Measurements from ENCODE around the gene CMPK1.

Gene CMPK1

DNA sequence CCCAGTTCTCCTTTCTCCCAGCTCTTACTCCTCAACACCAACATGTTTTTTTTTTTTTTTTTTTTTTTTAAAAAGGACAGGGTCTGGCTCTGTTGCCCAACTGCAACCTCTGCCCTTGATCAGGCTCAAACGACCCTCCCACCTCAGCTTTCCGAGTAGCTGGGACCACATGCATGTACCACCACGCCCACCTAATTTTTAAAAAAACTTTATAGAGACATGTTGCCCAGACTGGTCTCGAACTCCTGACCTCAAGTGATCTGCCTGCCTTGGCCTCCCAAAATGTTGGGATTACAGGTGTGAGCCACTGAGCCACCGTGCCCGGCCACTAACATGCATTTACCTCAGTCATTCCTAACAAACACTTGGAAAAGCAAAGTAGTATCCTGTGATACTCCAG, 51.4 kb downstream of the CMPK1 start:
- Histone ChIP-seq H3K4me3 (ENCODE audit: low read length) (no peak overlapping the region), H3K9me3 (ENCODE audit: control insufficient read depth, low read length) (no peaks in the 10 kb centered on the region), H3K27me3 (ENCODE audit: control insufficient read depth, insufficient read depth, low read length) (peaks cover 4% of the 10 kb centered on the region), H3K9ac (ENCODE audit: low read length) (no peak overlapping the region), H3K36me3 (ENCODE audit: control insufficient read depth, insufficient read depth, low read length) (peaks cover 3% of the 10 kb centered on the region), H3K4me1 (ENCODE audit: control insufficient read depth, insufficient read depth, low read length) (no peaks in the 10 kb centered on the region)

DNA sequence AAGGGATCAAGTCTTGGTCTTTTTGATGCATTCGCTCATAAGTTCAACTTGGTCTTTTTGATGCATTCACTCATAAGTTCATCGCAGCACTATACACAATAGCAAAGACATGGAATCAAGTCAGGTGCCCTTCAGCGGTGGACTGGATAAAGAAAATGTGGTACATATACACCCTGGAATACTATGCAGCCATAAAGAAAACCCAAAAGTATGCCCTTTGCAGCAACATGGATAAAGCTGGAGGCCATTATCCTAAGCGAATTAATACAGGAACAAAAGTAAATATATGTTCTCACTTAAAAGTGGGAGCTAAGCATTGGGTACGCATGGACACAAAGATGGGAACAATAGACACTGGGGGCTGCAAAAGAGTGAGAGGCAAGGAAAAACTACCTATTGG, 52.7 kb downstream of the CMPK1 start:
- Histone ChIP-seq H3K36me3 (ENCODE audit: control insufficient read depth, insufficient read depth, low read length) (no peaks in the 10 kb centered on the region), H3K9ac (ENCODE audit: low read length) (no peak overlapping the region), H3K27me3 (ENCODE audit: control insufficient read depth, insufficient read depth, low read length) (peaks cover 4% of the 10 kb centered on the region), H3K4me3 (ENCODE audit: low read length) (no peak overlapping the region), H3K4me1 (ENCODE audit: control insufficient read depth, insufficient read depth, low read length) (no peaks in the 10 kb centered on the region), H3K9me3 (ENCODE audit: control insufficient read depth, low read length) (no peaks in the 10 kb centered on the region)

DNA sequence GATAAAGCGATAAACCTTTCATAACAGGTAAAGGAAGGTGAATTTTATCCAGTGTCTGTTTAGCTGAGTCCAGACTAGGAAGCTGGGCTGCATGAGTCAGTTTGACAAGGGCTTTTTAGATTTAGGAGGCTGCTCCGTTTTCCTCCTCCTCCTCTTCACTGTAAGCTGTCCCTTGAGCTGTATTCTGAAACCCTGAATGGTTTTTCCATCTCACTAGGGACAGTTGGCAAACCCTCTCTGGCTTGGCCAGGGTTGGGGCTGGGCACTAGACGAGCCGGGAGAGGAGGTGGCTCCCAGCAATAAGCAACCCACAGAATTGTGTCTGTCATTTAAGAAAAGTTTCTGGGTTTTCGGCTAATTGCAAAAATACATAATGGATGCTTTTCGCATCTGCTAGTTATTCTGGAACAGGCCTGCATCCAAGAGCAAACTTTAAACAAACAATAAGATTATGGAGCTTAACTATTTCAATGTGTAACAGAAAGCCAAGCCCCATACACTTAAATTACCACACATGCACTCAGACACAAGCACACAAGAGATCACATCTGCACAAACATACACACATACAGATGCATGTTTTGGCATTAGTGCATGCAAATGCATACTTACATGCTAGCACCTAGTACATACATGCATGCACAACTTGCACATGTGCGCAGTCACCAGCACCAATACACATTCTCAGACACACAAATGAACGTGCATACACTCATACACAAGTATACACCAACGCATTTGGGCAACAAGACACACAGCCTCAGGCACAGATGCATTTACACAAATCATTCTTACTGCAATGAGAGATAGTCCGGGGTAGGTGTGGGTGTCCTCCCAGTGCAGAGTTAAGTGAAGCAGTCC, 54.7 kb downstream of the CMPK1 start:
- no peaks in the 10 kb centered on the region for H3K36me3 ChIP-seq (ENCODE audit: control insufficient read depth, insufficient read depth, low read length)
- H3K4me3 ChIP-seq (ENCODE audit: low read length): no peak overlapping the region
- H3K9ac ChIP-seq (ENCODE audit: low read length): no peak overlapping the region

DNA sequence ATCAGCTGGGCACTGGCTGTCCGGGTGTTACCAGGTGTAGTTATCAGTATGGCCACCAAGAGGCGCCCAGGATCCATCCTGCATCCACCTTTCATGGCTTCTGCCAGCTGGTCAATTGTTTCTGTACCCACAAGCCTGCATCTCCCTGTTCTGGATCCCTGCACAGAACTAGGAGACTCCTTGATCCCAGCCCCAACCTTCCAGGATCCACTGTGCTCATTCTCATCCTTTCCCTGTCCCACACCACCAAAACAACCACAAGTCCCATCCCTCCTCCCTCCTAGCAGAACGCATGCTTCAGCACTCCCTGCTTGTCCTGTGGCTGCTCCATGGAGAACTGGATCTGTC, 55.3 kb downstream of the CMPK1 start:
- H3K4me1 ChIP-seq (ENCODE audit: control insufficient read depth, insufficient read depth, low read length): no peaks in the 10 kb centered on the region
- peaks cover 7% of the 10 kb centered on the region for H3K27me3 ChIP-seq (ENCODE audit: control insufficient read depth, insufficient read depth, low read length)
- H3K9ac ChIP-seq (ENCODE audit: low read length): no peak overlapping the region
- no peaks in the 10 kb centered on the region for H3K9me3 ChIP-seq (ENCODE audit: control insufficient read depth, low read length)
- no peaks in the 10 kb centered on the region for H3K36me3 ChIP-seq (ENCODE audit: control insufficient read depth, insufficient read depth, low read length)
- H3K4me3 ChIP-seq (ENCODE audit: low read length): no peak overlapping the region

More for the DNA sequence above, 54.7 kb downstream of the CMPK1 start:
- H3K9me3 ChIP-seq (ENCODE audit: control insufficient read depth, low read length): no peaks in the 10 kb centered on the region
- H3K4me1 ChIP-seq (ENCODE audit: control insufficient read depth, insufficient read depth, low read length): no peaks in the 10 kb centered on the region
- H3K27me3 ChIP-seq (ENCODE audit: control insufficient read depth, insufficient read depth, low read length): peaks cover 7% of the 10 kb centered on the region

DNA sequence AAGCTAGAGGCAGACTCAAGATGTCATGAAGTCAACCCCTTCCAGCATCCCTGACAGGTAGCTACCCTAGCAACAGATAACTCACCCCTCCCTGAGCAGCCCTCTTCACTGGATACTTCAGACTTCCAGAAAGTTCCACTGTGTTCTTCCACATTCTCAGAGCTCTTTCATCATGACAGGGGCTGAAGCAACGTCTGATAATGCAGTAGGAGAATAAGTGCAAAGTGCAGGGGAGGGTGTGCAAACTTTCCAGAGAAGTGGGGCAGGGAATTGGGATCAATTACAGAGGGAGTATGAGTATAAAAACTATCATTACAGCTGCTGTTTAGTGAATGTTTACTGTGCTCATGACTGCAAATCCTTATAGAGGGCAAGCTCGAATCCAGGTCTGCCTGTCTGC, 56.1 kb downstream of the CMPK1 start:
- Histone ChIP-seq H3K4me1 (ENCODE audit: control insufficient read depth, insufficient read depth, low read length) (no peaks in the 10 kb centered on the region), H3K27me3 (ENCODE audit: control insufficient read depth, insufficient read depth, low read length) (peaks cover 13% of the 10 kb centered on the region), H3K36me3 (ENCODE audit: control insufficient read depth, insufficient read depth, low read length) (no peaks in the 10 kb centered on the region), H3K9ac (ENCODE audit: low read length) (no peak overlapping the region), H3K9me3 (ENCODE audit: control insufficient read depth, low read length) (no peaks in the 10 kb centered on the region), H3K4me3 (ENCODE audit: low read length) (no peak overlapping the region)

DNA sequence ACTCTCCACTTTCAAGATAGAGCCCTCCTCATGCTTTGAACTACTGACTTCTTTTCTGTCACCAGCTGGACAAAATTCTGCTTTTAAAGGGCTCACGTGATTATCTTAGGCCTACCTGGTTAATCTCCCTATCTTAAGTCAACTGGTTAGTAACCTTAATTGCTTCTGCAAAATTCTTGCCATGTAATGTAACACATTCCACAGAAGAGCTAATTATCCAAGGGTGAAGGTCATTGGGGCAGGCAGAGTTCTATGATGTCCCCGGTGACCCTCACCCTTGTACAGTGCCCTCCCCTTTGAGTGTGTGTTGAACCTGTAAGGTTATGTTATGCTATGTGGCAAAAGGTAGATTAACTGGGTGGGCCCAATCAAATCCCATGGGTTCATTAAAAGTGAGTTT, 57.3 kb downstream of the CMPK1 start:
- Histone ChIP-seq H3K4me1 (ENCODE audit: control insufficient read depth, insufficient read depth, low read length) (no peaks in the 10 kb centered on the region), H3K4me3 (ENCODE audit: low read length) (no peak overlapping the region)

DNA sequence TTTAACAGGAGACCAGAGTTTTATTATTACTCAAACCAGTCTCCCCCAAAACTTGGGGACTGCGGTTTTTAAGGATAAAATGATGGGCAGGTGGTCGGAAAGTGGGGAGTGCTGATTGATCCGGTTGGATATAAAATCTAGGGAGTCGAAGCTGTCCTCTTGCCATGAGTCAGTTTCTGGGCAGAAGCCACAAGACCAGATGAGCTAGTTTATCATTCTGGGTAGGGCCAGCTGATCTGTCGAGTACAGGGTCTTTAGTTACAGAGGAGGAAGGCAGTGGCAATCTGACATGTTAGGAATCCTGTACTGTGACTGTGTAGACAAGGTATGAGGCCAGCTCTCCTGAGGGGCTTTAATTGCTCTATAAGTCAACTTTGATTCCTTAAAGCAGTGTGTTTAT, 59.6 kb downstream of the CMPK1 start:
- Histone ChIP-seq H3K4me3 (ENCODE audit: low read length) (no peak overlapping the region), H3K27me3 (ENCODE audit: control insufficient read depth, insufficient read depth, low read length) (peaks cover 18% of the 10 kb centered on the region), H3K4me1 (ENCODE audit: control insufficient read depth, insufficient read depth, low read length) (no peaks in the 10 kb centered on the region), H3K9me3 (ENCODE audit: control insufficient read depth, low read length) (no peaks in the 10 kb centered on the region), H3K9ac (ENCODE audit: low read length) (no peak overlapping the region), H3K36me3 (ENCODE audit: control insufficient read depth, insufficient read depth, low read length) (no peaks in the 10 kb centered on the region)

More for the DNA sequence above, 57.3 kb downstream of the CMPK1 start:
- H3K9ac ChIP-seq (ENCODE audit: low read length): no peak overlapping the region
- H3K9me3 ChIP-seq (ENCODE audit: control insufficient read depth, low read length): no peaks in the 10 kb centered on the region
- H3K27me3 ChIP-seq (ENCODE audit: control insufficient read depth, insufficient read depth, low read length): peaks cover 13% of the 10 kb centered on the region
- H3K36me3 ChIP-seq (ENCODE audit: control insufficient read depth, insufficient read depth, low read length): no peaks in the 10 kb centered on the region

DNA sequence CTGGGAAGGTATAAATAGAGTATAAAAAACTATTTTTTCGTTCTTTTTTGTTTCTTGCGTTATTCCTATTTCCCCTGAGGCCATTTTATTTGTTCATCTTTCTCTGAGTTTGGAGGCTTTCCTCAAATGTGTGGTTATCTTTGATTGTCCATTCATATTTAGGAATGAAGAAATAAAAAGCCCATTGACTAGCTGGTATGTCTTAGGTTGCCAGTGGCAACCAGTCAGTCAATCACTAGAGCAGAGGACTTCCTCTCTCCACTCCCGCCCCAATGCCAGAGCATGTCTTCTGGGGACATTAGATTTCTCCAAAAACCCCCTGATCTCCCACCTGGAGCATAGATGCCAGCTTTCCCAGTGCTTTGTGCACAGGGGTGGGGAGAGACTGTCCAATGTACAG, 61.8 kb downstream of the CMPK1 start:
- H3K9me3 ChIP-seq (ENCODE audit: control insufficient read depth, low read length): no peaks in the 10 kb centered on the region
- H3K9ac ChIP-seq (ENCODE audit: low read length): no peak overlapping the region
- H3K36me3 ChIP-seq (ENCODE audit: control insufficient read depth, insufficient read depth, low read length): no peaks in the 10 kb centered on the region
- no peaks in the 10 kb centered on the region for H3K4me1 ChIP-seq (ENCODE audit: control insufficient read depth, insufficient read depth, low read length)
- H3K4me3 ChIP-seq (ENCODE audit: low read length): no peak overlapping the region
- peaks cover 15% of the 10 kb centered on the region for H3K27me3 ChIP-seq (ENCODE audit: control insufficient read depth, insufficient read depth, low read length)

DNA sequence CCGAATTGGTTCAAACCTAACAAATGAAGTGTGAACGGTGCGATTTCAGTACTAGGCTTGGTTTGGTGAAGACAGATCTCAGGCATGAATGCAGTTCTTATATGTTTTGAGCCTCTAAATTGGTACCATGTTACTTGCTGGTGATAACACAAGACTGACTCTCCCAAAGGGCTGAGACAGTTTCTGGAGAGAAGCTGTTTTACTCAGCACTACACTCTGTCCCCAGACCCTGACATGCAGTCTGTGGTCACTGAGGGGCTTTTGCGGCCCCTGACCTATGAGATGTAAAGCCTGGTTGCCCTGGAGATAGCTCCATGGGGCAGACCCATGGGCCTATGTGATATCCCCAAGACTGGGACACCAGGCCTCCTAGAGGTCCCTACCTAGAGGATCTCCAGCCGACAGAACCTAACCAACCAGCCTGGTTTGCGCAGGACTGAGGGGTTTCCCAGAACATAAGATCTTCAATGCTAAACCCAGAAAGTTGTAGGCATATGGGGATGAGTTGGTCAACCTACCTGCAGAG, 63.1 kb downstream of the CMPK1 start:
- H3K4me1 ChIP-seq (ENCODE audit: control insufficient read depth, insufficient read depth, low read length): peaks cover 3% of the 10 kb centered on the region
- peaks cover 19% of the 10 kb centered on the region for H3K27me3 ChIP-seq (ENCODE audit: control insufficient read depth, insufficient read depth, low read length)
- H3K36me3 ChIP-seq (ENCODE audit: control insufficient read depth, insufficient read depth, low read length): no peaks in the 10 kb centered on the region

DNA sequence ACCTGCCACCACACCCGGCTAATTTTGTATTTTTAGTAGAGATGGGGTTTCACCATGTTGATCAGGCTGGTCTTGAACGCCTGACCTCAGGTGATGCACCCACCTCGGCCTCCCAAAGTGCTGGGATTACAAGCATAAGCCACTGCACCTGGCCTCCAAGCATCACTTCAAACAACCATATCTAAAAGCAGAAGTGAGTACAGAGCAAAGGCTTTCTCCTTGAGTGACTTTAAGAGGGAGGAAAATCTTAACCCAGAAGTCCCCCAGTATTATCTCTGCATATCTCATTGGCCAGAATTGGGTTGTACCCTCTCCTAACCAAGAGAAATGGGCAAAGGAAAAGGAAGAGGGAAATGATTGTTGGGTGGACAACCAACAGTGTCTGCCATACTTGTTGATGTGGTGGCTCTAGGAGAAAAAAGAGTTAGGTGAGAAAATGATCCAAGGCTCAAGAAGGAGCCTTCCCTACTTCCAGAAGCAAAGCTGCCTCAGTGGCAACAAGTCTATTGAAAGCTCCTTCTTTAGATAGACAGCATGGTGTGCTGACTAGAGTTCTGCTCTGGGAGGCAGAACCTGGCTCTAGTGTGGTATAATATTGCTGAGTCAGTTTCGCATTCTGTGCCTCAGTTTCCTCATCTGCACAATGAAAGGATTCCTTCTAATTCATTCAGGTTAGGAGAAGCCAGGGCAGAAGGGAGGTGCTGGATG, 65.7 kb downstream of the CMPK1 start:
- peaks cover 13% of the 10 kb centered on the region for H3K27me3 ChIP-seq (ENCODE audit: control insufficient read depth, insufficient read depth, low read length)
- peaks cover 11% of the 10 kb centered on the region for H3K4me1 ChIP-seq (ENCODE audit: control insufficient read depth, insufficient read depth, low read length)
- no peaks in the 10 kb centered on the region for H3K9me3 ChIP-seq (ENCODE audit: control insufficient read depth, low read length)
- no peak overlapping the region for H3K4me3 ChIP-seq (ENCODE audit: low read length)
- H3K36me3 ChIP-seq (ENCODE audit: control insufficient read depth, insufficient read depth, low read length): no peaks in the 10 kb centered on the region
- no peak overlapping the region for H3K9ac ChIP-seq (ENCODE audit: low read length)

More for the DNA sequence above, 63.1 kb downstream of the CMPK1 start:
- Histone ChIP-seq H3K9me3 (ENCODE audit: control insufficient read depth, low read length) (no peaks in the 10 kb centered on the region), H3K4me3 (ENCODE audit: low read length) (no peak overlapping the region), H3K9ac (ENCODE audit: low read length) (no peak overlapping the region)

DNA sequence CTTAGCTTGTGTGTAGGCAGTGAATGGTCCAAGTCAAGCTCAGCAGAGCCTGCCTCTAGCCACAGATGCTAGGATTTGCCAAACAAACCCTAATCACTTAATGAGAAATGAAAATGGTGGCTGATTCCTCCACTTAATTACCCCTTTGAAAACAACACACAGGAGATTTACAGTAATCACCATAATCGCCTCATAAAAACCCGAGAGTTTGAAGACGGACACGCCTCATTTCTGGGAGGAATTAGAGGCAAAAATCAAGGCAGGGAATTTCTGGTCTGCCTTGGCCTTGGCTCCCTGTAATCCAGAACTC, 66.2 kb downstream of the CMPK1 start:
- Histone ChIP-seq H3K4me1 (ENCODE audit: control insufficient read depth, insufficient read depth, low read length) (peaks cover 11% of the 10 kb centered on the region), H3K36me3 (ENCODE audit: control insufficient read depth, insufficient read depth, low read length) (no peaks in the 10 kb centered on the region), H3K4me3 (ENCODE audit: low read length) (no peak overlapping the region), H3K9me3 (ENCODE audit: control insufficient read depth, low read length) (no peaks in the 10 kb centered on the region), H3K9ac (ENCODE audit: low read length) (no peak overlapping the region), H3K27me3 (ENCODE audit: control insufficient read depth, insufficient read depth, low read length) (peaks cover 10% of the 10 kb centered on the region)

DNA sequence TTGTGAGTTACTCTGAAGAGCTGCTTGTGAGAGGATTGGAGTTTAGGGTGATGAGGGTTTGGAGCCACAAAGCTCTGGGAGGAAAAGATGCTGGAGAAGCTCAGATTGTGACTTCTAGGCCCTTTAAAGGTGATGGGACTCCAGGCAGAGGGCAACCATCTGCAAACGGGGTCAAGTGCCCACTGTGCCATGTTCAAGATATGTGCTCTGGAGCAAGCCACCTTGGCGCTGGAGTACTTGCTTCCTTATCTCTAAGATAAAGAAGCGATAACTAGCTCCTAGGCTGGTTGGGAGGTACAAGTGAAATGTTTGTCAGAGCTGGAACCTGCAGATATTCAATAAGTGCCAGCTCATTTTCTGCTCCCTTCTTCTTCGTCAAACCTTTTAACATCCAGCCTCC, 68.2 kb downstream of the CMPK1 start:
- H3K9ac ChIP-seq (ENCODE audit: low read length): no peak overlapping the region
- peaks cover 6% of the 10 kb centered on the region for H3K27me3 ChIP-seq (ENCODE audit: control insufficient read depth, insufficient read depth, low read length)
- H3K9me3 ChIP-seq (ENCODE audit: control insufficient read depth, low read length): no peaks in the 10 kb centered on the region
- no peak overlapping the region for H3K4me3 ChIP-seq (ENCODE audit: low read length)
- no peaks in the 10 kb centered on the region for H3K36me3 ChIP-seq (ENCODE audit: control insufficient read depth, insufficient read depth, low read length)
- H3K4me1 ChIP-seq (ENCODE audit: control insufficient read depth, insufficient read depth, low read length): peaks cover 11% of the 10 kb centered on the region
